Adipose tissue (tissue), 3 donors: ENCODE results near the gene KIAA0825. TPM values are rescaled to one million over a fixed set of nuclear protein-coding genes. Genes with fewer than 3 reads are reported as not detected.

Source experiments
- H3K27ac ChIP-seq: one replicate; pipeline ENCODE4 v1.5.1; 2013; ENCODE audit warnings: low read depth, low read length
- WGBS, 3 donors: extraction: QIAGEN DNeasy Blood & Tissue Kit; methylation state at CpG; one replicate each; pipeline ENCODE4 v1.1.7; 2013; 5-methylcytosine and 5-hydroxymethylcytosine counted together
- polyA plus RNA-seq, 3 donors: library from polyadenylated mRNA; stranded (reverse); fragments of 200-250 nt; gene quantifications; one replicate each; pipeline ENCODE4 v1.2.3, GENCODE V29; 2013
- donor health status: healthy with polysubstance abuse.
- donor health status: Bipolar disorder and iron deficiency.
- donor health status: healthy.

The KIAA0825 gene
- polyA plus RNA-seq, 3 donors = 0.33 to 1.7 (median 0.36) TPM

DNA sequence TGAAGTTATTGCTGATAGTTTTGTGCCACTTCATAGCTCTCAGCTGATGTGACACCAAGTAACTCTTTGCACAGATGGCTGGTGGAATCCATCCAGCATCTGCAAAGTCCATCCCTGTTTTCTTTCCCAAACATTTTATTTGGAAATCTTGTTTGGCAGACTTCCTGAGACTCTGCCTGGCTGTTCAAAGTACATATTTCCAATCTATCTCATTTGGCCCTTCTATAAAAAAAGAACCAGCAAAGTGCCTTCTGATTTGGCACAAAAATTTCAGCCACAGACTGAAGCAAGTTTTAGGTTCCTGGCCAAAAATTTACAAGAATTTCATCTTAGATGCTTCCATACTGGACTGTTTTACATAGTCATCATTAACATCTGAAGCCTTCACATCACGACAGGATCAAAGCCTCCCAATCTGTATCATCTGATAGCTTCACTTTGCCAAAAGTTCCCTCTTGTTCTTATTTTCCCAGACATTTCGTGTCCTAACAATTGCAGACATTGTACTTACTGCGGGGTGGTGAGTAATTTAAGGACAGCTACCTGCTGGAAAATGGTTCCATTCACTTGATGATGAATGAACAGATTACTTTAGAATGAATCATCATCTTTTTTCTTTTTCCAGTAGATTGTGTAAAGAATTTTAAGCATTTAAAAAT, 377.3 kb downstream of the KIAA0825 start:
- H3K27ac ChIP-seq = no peak overlapping the region
- 53 to 74% (median 58%) methylated on average over 3 of the region's 3 CpGs for WGBS, 3 donors

- H3K27ac ChIP-seq = no peak overlapping the region
- WGBS, 3 donors = 47 to 65% (median 53%) methylated on average over 5 of the region's 5 CpGs
Measured at GRCh38 chr5:94240596-94240992, 377.8 kb downstream of the KIAA0825 start.

- H3K27ac ChIP-seq = no peak overlapping the region
Measured at GRCh38 chr5:94240134-94240533, 378.3 kb downstream of the KIAA0825 start.

GRCh38 chr5:94239266-94239665, 379.1 kb downstream of the KIAA0825 start:
- no peak overlapping the region for H3K27ac ChIP-seq
- 51 to 58% (median 57%) methylated on average over 2 of the region's 2 CpGs for WGBS, 3 donors

More at GRCh38 chr5:94240134-94240533, 378.3 kb downstream of the KIAA0825 start:
- WGBS, 3 donors = 42 to 50% (median 43%) methylated on average over 3 of the region's 3 CpGs

- H3K27ac ChIP-seq = no peak overlapping the region
- 49 to 61% (median 53%) methylated on average over 1 of the region's 1 CpG for WGBS, 3 donors
Measured at GRCh38 chr5:94234987-94235386, 383.4 kb downstream of the KIAA0825 start.

- H3K27ac ChIP-seq = no peak overlapping the region
Measured at GRCh38 chr5:94228791-94229190, 389.6 kb downstream of the KIAA0825 start.

DNA sequence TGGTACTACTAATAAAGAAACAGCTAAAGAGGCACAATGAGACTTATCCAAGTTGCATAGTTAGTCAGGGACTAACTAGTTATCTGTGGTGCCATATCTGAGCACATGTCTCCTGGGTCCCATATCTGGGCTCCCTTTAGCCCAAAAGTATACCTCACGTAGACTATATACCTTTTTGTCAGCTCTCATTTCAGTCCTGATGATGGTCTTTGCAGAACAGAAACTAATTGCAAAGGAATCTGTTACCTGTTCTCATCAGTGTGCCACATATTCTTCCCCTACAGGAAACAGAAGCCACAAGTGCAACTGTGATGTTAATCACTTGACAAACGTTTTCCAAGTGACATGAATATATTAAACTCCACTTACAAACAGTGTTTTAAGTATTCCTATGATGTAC, 395.2 kb downstream of the KIAA0825 start:
- 38 to 44% (median 41%) methylated on average over 2 of the region's 2 CpGs for WGBS, 3 donors
- H3K27ac ChIP-seq = no peak overlapping the region

DNA sequence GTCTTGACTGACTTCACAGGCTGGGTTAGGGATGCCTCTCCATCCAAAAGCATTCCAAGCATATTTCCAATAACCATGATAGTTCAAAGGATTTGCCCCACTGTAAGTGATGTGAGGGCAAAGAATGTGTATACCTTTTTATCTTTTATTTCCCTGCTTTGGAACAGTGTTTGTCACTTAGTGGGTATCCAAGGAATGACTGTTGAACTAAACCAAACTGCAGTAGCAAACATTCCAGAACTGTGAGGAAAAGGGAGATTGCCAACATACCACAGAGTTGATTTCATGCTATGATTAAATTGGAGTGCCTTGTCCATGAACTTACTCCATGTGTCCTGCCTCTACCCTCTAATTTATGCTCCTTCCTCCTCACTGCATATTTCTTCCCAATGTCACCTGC, 400.0 kb downstream of the KIAA0825 start:
- no peak overlapping the region for H3K27ac ChIP-seq

GRCh38 chr5:94217745-94218144, 400.7 kb downstream of the KIAA0825 start:
- H3K27ac ChIP-seq = no peak overlapping the region
- WGBS, 3 donors = 84 to 90% (median 87%) methylated on average over 3 of the region's 3 CpGs

DNA sequence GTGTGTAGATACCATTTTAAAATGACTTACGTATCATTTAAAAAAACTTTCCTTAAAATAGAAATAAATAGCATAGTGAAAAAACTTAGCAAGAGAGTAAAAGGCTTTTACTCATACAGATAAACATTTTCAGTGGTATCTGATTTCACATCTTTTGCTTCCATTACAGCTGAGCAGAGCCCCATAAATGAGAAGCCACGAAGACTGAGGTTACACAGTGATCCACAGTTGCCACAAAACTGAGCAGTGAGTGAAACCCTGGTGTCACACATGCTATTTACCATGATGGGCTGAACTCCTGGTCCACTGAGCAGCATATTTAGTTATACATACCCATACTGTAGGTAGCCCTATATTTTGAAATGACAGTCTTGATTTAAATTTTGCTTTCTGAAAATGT, 401.2 kb downstream of the KIAA0825 start:
- 80 to 93% (median 86%) methylated on average over 2 of the region's 2 CpGs for WGBS, 3 donors
- no peak overlapping the region for H3K27ac ChIP-seq

DNA sequence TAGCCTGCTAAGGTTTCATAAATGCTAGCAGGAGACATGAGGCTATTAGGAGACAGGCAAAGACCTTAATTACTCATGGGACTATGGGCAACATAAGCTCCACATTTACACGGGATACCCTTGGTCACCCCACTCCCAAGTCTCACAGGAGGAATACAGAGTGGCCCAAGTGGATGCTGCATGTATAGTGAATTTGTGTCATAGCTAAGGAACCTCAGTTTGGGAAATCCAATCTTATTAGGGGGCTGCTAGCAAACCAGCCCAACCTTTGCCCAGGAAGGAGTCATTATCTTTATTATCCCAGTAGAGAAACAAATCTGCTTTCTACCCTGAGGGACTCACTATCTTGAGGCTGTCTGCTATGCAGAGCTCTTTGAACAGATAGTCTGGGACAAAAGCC, 405.9 kb downstream of the KIAA0825 start:
- 0 to 55% (median 0%) methylated on average over 1 of the region's 1 CpG for WGBS, 3 donors
- no peak overlapping the region for H3K27ac ChIP-seq

- H3K27ac ChIP-seq = no peak overlapping the region
- 63 to 83% (median 79%) methylated on average over 8 of the region's 8 CpGs for WGBS, 3 donors
Measured at GRCh38 chr5:94209774-94210355, 408.5 kb downstream of the KIAA0825 start.

GRCh38 chr5:94209272-94209671, 409.1 kb downstream of the KIAA0825 start:
- no peak overlapping the region for H3K27ac ChIP-seq
- 87 to 93% (median 91%) methylated on average over 3 of the region's 3 CpGs for WGBS, 3 donors

GRCh38 chr5:94199566-94199965, 418.8 kb downstream of the KIAA0825 start:
- no peak overlapping the region for H3K27ac ChIP-seq
- WGBS, 3 donors = 96 to 97% (median 97%) methylated on average over 4 of the region's 4 CpGs

DNA sequence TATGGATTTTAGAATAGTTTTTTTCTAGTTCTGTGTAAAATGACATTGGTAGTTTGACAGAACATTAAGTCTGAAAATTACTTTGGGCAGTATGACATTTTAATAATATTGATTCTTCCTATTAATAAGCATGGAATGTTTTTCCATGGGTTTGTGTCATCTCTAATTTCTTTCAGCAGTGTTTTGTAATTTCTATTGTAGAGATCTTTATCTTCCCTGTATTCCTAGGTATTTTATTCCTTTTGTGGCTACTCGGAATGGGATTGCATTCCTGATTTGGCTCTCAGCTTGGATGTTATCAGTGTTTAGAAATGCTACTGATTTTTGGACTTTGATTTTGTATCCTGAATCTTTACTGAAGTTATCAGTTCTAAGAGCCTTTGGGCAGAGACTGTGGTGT, 420.4 kb downstream of the KIAA0825 start:
- H3K27ac ChIP-seq = no peak overlapping the region
- 84 to 98% (median 86%) methylated on average over 1 of the region's 1 CpG for WGBS, 3 donors

GRCh38 chr5:94196953-94197352, 421.5 kb downstream of the KIAA0825 start:
- 85 to 90% (median 90%) methylated on average over 1 of the region's 1 CpG for WGBS, 3 donors

DNA sequence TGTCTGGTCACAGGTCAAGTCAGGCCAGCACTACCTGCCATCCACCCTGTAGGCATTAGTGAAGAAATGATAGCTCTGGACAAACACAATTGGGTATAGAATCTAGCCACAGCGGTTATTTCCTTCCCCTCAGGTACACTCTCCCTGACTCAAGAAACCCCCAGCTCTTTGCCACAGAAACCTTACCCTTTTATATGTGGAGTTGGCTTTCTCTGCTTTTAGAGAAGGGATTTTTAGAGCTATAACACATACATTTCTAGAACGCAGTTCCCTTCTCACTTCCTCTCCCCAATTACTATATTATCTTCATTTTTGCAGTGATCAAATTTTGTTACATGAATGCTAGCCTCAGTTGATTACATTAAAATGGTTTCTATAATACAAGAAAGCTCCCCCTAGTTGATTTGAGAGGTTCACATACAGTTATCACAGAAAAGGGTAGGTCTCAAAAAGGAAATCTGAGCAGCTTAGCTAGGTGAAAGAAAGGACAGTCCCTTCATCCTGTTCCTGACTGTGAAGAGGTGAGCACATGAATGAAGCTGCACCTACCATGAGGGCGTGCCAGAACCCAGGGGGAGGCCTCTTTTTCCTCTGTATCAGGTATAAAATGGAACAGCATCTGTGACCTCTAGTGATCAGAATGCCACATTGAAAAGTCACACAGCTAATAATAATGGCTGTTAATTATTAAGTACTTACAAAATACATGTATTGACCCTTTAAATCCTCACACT, 425.6 kb downstream of the KIAA0825 start:
- H3K27ac ChIP-seq = no peak overlapping the region
- 90 to 94% (median 92%) methylated on average over 3 of the region's 3 CpGs for WGBS, 3 donors

More at GRCh38 chr5:94196953-94197352, 421.5 kb downstream of the KIAA0825 start:
- H3K27ac ChIP-seq = no peak overlapping the region

DNA sequence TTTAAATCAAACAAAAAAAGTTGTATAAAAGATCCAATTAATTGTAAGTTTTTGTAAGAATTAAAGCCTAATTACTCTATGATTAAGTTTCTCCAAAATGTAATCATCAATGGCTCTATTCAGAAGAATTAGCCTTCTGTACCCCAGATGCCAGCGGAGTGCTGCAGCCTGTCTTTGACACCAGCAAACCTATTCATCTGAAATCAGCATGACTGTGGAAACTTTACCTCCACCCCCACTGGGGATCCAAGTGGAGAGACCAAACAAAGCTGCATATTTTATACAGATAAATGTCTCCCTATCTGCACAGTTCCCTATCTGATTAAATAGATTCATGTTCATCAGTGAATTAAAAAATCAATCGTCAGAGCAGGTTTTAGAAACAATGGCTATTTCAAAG, 426.8 kb downstream of the KIAA0825 start:
- no peak overlapping the region for H3K27ac ChIP-seq

DNA sequence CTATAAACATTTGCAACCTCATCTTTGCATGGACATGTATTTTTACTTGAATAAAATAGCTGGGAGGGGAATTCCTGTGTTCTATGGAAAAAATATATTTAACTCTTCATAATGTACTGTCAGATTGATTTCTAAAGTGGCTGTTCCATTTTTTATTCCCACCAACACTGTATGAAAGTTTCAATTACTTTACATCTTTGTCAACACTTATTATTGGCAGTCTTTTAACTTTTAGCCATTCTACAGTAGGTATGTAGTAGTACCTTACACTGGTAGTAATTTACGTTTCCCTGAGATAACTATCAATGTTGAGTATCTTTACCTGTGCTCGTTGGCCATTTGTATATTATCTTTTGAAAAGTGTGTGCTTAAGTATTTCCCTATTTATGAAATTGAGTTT, 429.7 kb downstream of the KIAA0825 start:
- no peak overlapping the region for H3K27ac ChIP-seq
- 83 to 93% (median 87%) methylated on average over 2 of the region's 2 CpGs for WGBS, 3 donors

More for the DNA sequence above, 426.8 kb downstream of the KIAA0825 start:
- WGBS, 3 donors = 69 to 82% (median 72%) methylated on average over 2 of the region's 2 CpGs

DNA sequence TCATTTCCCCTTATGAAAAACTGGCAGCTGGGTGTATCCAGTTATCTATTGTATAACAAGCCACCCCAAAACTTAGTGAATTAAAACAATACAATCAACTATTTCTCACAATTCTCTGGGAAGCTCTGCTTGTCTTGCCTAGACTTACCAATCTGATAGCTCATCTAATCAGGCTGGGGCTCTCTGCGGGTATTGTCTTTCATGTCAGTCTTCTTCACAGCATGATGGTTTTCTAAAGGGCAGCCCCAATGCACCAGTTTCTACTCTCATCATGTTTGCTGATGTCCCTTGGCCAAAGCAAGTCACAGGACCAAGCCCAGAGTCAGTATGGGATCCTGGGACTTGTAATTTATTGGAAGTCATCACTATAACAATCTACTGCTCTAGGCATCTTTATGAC, 433.5 kb downstream of the KIAA0825 start:
- WGBS, 3 donors = 65 to 85% (median 83%) methylated on average over 1 of the region's 1 CpG
- no peak overlapping the region for H3K27ac ChIP-seq
